PC-3 (cell line): ENCODE results near the gene MAGED2. TPM values are rescaled to one million over a fixed set of nuclear protein-coding genes. Genes with fewer than 3 reads are reported as not detected.
"Not testable (repeated sequence)": the region's sequence is repeated elsewhere in the genome, so short reads cannot be mapped to it uniquely, and the experiment has no call there.

Experiments used
- ATAC-seq: fragments of 200-7000 bp; cut with Tn5 transposase; 2 replicates; pipeline ENCODE4 v1.9.1; 2020; ENCODE audit warnings: mild to moderate bottlenecking, moderate library complexity
- Bru-seq: library from RNA; stranded (reverse); fragments of 400-500 nt; gene quantifications from one replicate; lab custom pipeline; 2021; lab: Mats Ljungman, UMichigan
- BruChase-seq, 2 experiments: library from RNA; stranded (reverse); fragments of 400-500 nt; gene quantifications; one replicate each; lab custom pipeline; 2021; lab: Mats Ljungman, UMichigan
- BruUV-seq: library from RNA; stranded (reverse); fragments of 400-500 nt; replicated peaks from 2 replicates; lab custom pipeline; 2021; lab: Mats Ljungman, UMichigan
- CTCF ChIA-PET: fragments of 300-600 bp; sonication (Branson Sonifier 250); formaldehyde crosslinking; loops from one replicate; lab custom pipeline; 2022; ENCODE audit warnings: antibody characterized with exemption; lab: Charles Lee
- POLR2A ChIA-PET: fragments of 300-600 bp; sonication (Branson Sonifier 250); formaldehyde crosslinking; loops from one replicate; lab custom pipeline; 2022; ENCODE audit warnings: antibody characterized with exemption; ENCODE audit not compliant: unreplicated experiment; lab: Charles Lee
- DNase-seq: peaks from one replicate; pipeline ENCODE4 v3.0.0-alpha.2; 2015
- H2AFZ ChIP-seq: fragments of 300-600 bp; sonication (generic); 2 replicates; pipeline ENCODE4 v1.6.0; 2016; ENCODE audit warnings: antibody characterized with exemption, low read length
- H3F3A ChIP-seq: fragments of 300-600 bp; sonication (generic); one replicate; pipeline ENCODE4 v1.6.0; 2017; ENCODE audit warnings: antibody characterized with exemption, low read length, control low read depth, mild to moderate bottlenecking; ENCODE audit not compliant: unreplicated experiment
- H3K27ac ChIP-seq: fragments of 300-600 bp; sonication (generic); 2 replicates; pipeline ENCODE4 v1.5.1; 2016; ENCODE audit warnings: mild to moderate bottlenecking, low read length
- H3K27me3 ChIP-seq: fragments of 300-600 bp; sonication (generic); 2 replicates; pipeline ENCODE4 v1.6.1; 2016; ENCODE audit warnings: low read length, mixed read lengths
- H3K36me3 ChIP-seq: fragments of 300-600 bp; sonication (generic); 2 replicates; pipeline ENCODE4 v1.6.1; 2016; ENCODE audit warnings: low read depth, mixed run types, low read length, mixed read lengths
- H3K4me1 ChIP-seq: fragments of 300-600 bp; sonication (generic); 2 replicates; pipeline ENCODE4 v1.5.1; 2016; ENCODE audit warnings: low read length; ENCODE audit not compliant: insufficient read depth
- H3K4me2 ChIP-seq: fragments of 300-600 bp; sonication (generic); 2 replicates; pipeline ENCODE4 v1.6.0; 2016; ENCODE audit warnings: low read length
- H3K4me3 ChIP-seq: fragments of 300-600 bp; sonication (generic); 2 replicates; pipeline ENCODE4 v1.5.1; 2016; ENCODE audit warnings: mild to moderate bottlenecking, low read length, mixed read lengths
- H3K79me2 ChIP-seq: fragments of 300-600 bp; sonication (generic); 2 replicates; pipeline ENCODE4 v1.6.1; 2017; ENCODE audit warnings: low read length, mixed read lengths
- H3K9ac ChIP-seq: fragments of 300-600 bp; sonication (generic); 2 replicates; pipeline ENCODE4 v1.6.0; 2016; ENCODE audit warnings: mild to moderate bottlenecking, low read length
- H3K9me2 ChIP-seq: fragments of 300-600 bp; sonication (generic); replicated peaks from 2 replicates; pipeline ENCODE4 v1.6.1; 2016; ENCODE audit warnings: mixed run types, low read length, mixed read lengths
- H3K9me3 ChIP-seq: fragments of 300-600 bp; sonication (generic); 2 replicates; pipeline ENCODE4 v1.6.1; 2016; ENCODE audit warnings: low read length, mixed read lengths
- H4K20me1 ChIP-seq: fragments of 300-600 bp; sonication (generic); 2 replicates; pipeline ENCODE4 v1.6.1; 2016; ENCODE audit warnings: low read length, mixed read lengths
- CTCF ChIP-seq: fragments of 300-600 bp; sonication (generic); conservative IDR thresholded peaks from 2 replicates; pipeline ENCODE4 v1.5.1; 2017; ENCODE audit warnings: antibody characterized with exemption, low read depth, mild to moderate bottlenecking, low read length
- EZH2 ChIP-seq: fragments of 300-600 bp; sonication (generic); IDR thresholded peaks from one replicate; pipeline ENCODE4 v1.6.1; 2017; ENCODE audit warnings: antibody characterized with exemption, mild to moderate bottlenecking, low read length; ENCODE audit not compliant: unreplicated experiment
- EZH2phosphoT487 ChIP-seq: fragments of 300-600 bp; sonication (generic); IDR thresholded peaks from 2 replicates; pipeline ENCODE4 v1.6.1; 2018; ENCODE audit warnings: mild to moderate bottlenecking, antibody characterized with exemption, low read length, borderline replicate concordance
- intact Hi-C: fragments of 100-400 bp; cut with micrococcal nuclease; formaldehyde crosslinking; loops from 2 replicates; pipeline ENCODE4 v1.9.0; 2023
- long read RNA-seq: library from polyadenylated mRNA; unstranded; transcript quantifications from one replicate; pipeline ENCODE4 v2.0.0, GENCODE V29; 2021; ENCODE audit not compliant: unreplicated experiment
- total RNA-seq: library from RNA; depleted of rRNA; stranded (reverse); fragments of >200 nt; gene quantifications from 2 replicates; pipeline ENCODE4 v1.2.3, GENCODE V29; 2014; rRNA removed

Gene MAGED2
- total RNA-seq: 61.4 and 67.9 TPM in 2 replicates
- Bru-seq, nascent RNA: percentile 85 among the genes with signal in this experiment
- BruChase-seq, experiment 1, labeled RNA remaining after a 6-hour chase: percentile 93 among the genes with signal in this experiment
- BruChase-seq, experiment 2, labeled RNA remaining after a 2-hour chase: percentile 88 among the genes with signal in this experiment
- long read RNA-seq, transcript MAGED2-203 (12 exons, 2,066 nt): minor isoform, 41 of 326 reads
- long read RNA-seq, transcript MAGED2-207 (12 exons, 2,026 nt): minor isoform, 20 of 326 reads
- long read RNA-seq, transcript MAGED2-206 (13 exons, 2,189 nt): major isoform, 78 of 326 reads
- long read RNA-seq, transcript MAGED2-201 (12 exons, 1,958 nt): minor isoform, 9 of 326 reads
- long read RNA-seq, partial matches to known transcripts: 87 of 326 reads
- long read RNA-seq, other reads (novel, unspliced or antisense): 82 of 326 reads

- ATAC-seq (peak; percentile 14), DNase-seq (peak; percentile 8)
- intact Hi-C loops: loop anchor here (1.0 to 10.0 kb wide), 3 partner anchors 168 to 563 kb away; partner anchors contain the start of gene APEX2
- ChIA-PET CTCF (no interaction called here), POLR2A (interaction anchor here (0.5 kb wide), 1 partner anchor 136 kb away, joined by 14 read pairs; no protein-coding TSS in a partner anchor)
- Histone ChIP-seq H2AFZ (peak within 1 kb of the TSS; percentile 95), H3K79me2 (peaks cover 18% of the 10 kb centered on the region), H3K36me3 (no peaks in the 10 kb centered on the region), H3K4me1 (0 out of 2 replicates have a peak, but pooled peaks cover 7% of the 10 kb centered on the region), H3K4me2 (peak within 1 kb of the TSS; percentile 100), H3K27me3 (peaks cover 7% of the 10 kb centered on the region), H3F3A (no peaks in the 10 kb centered on the region), H3K9me2 (no peaks in the 10 kb centered on the region), H4K20me1 (no peaks in the 10 kb centered on the region), H3K9me3 (no peaks in the 10 kb centered on the region), H3K27ac (peak within 1 kb of the TSS; percentile 33; the same call in 1 of the 2 replicates), H3K4me3 (peak within 1 kb of the TSS; percentile 83), H3K9ac (peak within 1 kb of the TSS; percentile 68)
- no TSS peak for BruUV-seq
- no peak for TF ChIP-seq EZH2phosphoT487
Observed at GRCh38 chrX:54807524-54808108, at the start of gene MAGED2. Gene MAGED2, plus strand, starts transcription at chrX:54807745. Its CDS starts 1,587 bp downstream, at chrX:54809332.

GRCh38 chrX:54758114-54759055 lies 49.2 kb upstream of the MAGED2 start:
- ATAC-seq (no peak), DNase-seq (no peak)
- TF ChIP-seq CTCF: no peak; the same call in 1 of the 2 replicates
- TF ChIP-seq EZH2phosphoT487: no peak
- no peak for TF ChIP-seq EZH2
- H3K27ac ChIP-seq: no peak overlapping the region
- no peaks in the 10 kb centered on the region for H3F3A ChIP-seq
- H4K20me1 ChIP-seq: no peaks in the 10 kb centered on the region
- intact Hi-C loops: no loop called here
- H3K79me2 ChIP-seq: no peaks in the 10 kb centered on the region
- no peaks in the 10 kb centered on the region for H3K9me2 ChIP-seq
- no peak overlapping the region for H2AFZ ChIP-seq
- BruUV-seq: no TSS peak
- H3K9ac ChIP-seq: no peak overlapping the region
- H3K4me2 ChIP-seq: no peak overlapping the region
- H3K4me1 ChIP-seq: no peaks in the 10 kb centered on the region
- H3K36me3 ChIP-seq: no peaks in the 10 kb centered on the region
- no peaks in the 10 kb centered on the region for H3K9me3 ChIP-seq
- no peaks in the 10 kb centered on the region for H3K27me3 ChIP-seq
- POLR2A ChIA-PET: no interaction called here
- CTCF ChIA-PET: no interaction called here
- no peak overlapping the region for H3K4me3 ChIP-seq

- H3K27ac ChIP-seq, intact Hi-C loops, BruUV-seq: not testable (repeated sequence)
Observed at GRCh38 chrX:54774391-54775094, 33.0 kb upstream of the MAGED2 start.

More at GRCh38 chrX:54774391-54775094, 33.0 kb upstream of the MAGED2 start:
- H4K20me1 ChIP-seq, POLR2A ChIA-PET, H3F3A ChIP-seq, H3K4me3 ChIP-seq, H3K9me2 ChIP-seq, ATAC-seq, H3K4me1 ChIP-seq, H3K4me2 ChIP-seq, H3K27me3 ChIP-seq, H3K9me3 ChIP-seq, CTCF ChIA-PET, H2AFZ ChIP-seq, DNase-seq, H3K36me3 ChIP-seq, H3K9ac ChIP-seq, H3K79me2 ChIP-seq: not testable (repeated sequence)
